Measurements from ENCODE around the gene PDZD2. TPM values are rescaled to one million over a fixed set of nuclear protein-coding genes. Genes with fewer than 3 reads are reported as not detected.

PDZD2 gene
- total RNA-seq, 1 donor from 2014 or later = 0.38 TPM

GRCh38 chr5:31942546-31942945 lies 303.6 kb downstream of the PDZD2 start:
- H3K4me3 Mint-ChIP-seq = no peak overlapping the region
- intact Hi-C loops (cut with micrococcal nuclease) = no loop called here
- peaks cover 2% of the 10 kb centered on the region for H3K9me3 Mint-ChIP-seq
- no peaks in the 10 kb centered on the region for H3K4me1 Mint-ChIP-seq
- ChIA-PET CTCF (no interaction called here), POLR2A (no interaction called here)
- H3K36me3 Mint-ChIP-seq (ENCODE audit: low read depth) = no peaks in the 10 kb centered on the region
- peaks cover 2% of the 10 kb centered on the region for H3K27me3 Mint-ChIP-seq
- TF ChIP-seq, protein P1, sequence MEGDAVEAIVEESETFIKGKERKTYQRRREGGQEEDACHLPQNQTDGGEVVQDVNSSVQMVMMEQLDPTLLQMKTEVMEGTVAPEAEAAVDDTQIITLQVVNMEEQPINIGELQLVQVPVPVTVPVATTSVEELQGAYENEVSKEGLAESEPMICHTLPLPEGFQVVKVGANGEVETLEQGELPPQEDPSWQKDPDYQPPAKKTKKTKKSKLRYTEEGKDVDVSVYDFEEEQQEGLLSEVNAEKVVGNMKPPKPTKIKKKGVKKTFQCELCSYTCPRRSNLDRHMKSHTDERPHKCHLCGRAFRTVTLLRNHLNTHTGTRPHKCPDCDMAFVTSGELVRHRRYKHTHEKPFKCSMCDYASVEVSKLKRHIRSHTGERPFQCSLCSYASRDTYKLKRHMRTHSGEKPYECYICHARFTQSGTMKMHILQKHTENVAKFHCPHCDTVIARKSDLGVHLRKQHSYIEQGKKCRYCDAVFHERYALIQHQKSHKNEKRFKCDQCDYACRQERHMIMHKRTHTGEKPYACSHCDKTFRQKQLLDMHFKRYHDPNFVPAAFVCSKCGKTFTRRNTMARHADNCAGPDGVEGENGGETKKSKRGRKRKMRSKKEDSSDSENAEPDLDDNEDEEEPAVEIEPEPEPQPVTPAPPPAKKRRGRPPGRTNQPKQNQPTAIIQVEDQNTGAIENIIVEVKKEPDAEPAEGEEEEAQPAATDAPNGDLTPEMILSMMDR (IDR thresholded peaks at IDR 0.05) = no peak
- no peak overlapping the region for H3K27ac Mint-ChIP-seq
- ATAC-seq (ENCODE audit: low read depth) = no peak
- DNase-seq = no peak

DNA sequence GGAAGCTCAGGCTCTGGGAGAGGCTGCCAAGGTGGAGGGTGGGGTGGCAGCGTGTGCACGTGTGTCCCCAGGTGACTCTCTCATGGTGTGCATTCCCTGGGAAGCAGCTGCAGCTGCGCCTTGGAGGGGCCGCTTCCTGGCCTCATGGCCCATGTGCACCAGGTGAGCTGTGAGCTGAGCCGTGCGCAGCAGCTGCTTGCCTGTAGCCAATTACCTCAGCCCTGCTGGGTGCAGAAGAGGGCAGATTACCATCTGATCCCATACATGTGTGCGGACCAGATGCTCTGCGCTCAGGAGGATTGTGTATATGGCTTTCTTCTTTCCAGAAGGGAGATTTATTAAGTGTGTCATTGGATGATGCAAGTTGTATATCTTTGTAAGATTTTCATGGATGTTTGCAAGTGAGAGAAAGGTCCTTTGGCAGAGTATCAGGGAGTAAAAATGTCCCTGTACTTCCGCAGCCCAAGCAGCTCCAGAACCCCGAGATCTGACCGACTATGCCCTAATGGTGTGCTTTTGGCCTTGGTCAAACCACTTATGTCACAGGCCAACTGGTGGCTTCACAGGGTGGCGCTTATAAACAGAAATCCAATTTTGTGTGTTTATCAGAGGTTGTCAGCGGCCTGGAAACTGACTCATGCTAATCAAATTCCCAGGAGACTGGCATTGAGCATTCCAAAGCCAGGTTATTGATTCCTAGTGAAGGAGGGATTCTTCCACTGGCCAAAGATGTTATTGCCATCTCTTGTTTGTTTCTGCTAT lies 305.9 kb downstream of the PDZD2 start:
- Mint-ChIP-seq H3K36me3 (ENCODE audit: low read depth) (no peaks in the 10 kb centered on the region), H3K4me3 (no peak overlapping the region), H3K27me3 (peaks cover 2% of the 10 kb centered on the region), H3K9me3 (no peaks in the 10 kb centered on the region), H3K4me1 (no peaks in the 10 kb centered on the region), H3K27ac (no peak overlapping the region)
- TF ChIP-seq, protein P1 (IDR thresholded peaks at IDR 0.05) = no peak
- intact Hi-C loops (cut with micrococcal nuclease) = no loop called here
- ATAC-seq (ENCODE audit: low read depth) (no peak), DNase-seq (no peak)
- ChIA-PET CTCF (no interaction called here), POLR2A (no interaction called here)

GRCh38 chr5:31948006-31948405 lies 309.1 kb downstream of the PDZD2 start:
- no peaks in the 10 kb centered on the region for H3K9me3 Mint-ChIP-seq
- intact Hi-C loops (cut with micrococcal nuclease) = no loop called here
- H3K27ac Mint-ChIP-seq = no peak overlapping the region
- H3K36me3 Mint-ChIP-seq (ENCODE audit: low read depth) = no peaks in the 10 kb centered on the region
- no peak for ATAC-seq (ENCODE audit: low read depth)
- no peak overlapping the region for H3K4me3 Mint-ChIP-seq
- no peaks in the 10 kb centered on the region for H3K4me1 Mint-ChIP-seq
- peaks cover 2% of the 10 kb centered on the region for H3K27me3 Mint-ChIP-seq
- CTCF ChIA-PET = no interaction called here
- no peak for DNase-seq
- TF ChIP-seq, protein P1 (IDR thresholded peaks at IDR 0.05) = no peak
- POLR2A ChIA-PET = no interaction called here

DNA sequence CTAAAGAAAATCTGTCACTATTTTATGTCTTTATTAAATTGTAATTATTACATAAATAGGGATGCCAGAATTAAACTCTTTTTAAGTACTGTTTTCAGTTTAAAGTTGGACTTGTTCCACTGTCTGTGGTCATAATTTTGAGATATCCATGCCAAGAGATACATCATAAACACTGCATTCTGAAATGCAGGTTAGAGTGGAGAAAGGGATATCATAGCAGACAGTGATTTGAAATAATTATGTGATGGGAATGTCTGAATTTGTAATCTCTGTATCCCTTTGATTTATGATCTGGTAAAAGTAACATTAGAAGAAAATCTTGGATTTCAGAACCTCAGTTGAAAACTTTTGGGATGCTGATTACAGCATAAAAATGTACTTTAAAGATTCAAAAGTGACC lies 313.1 kb downstream of the PDZD2 start:
- POLR2A ChIA-PET = no interaction called here
- H3K4me3 Mint-ChIP-seq = no peak overlapping the region
- CTCF ChIA-PET = no interaction called here
- intact Hi-C loops (cut with micrococcal nuclease) = no loop called here
- H3K9me3 Mint-ChIP-seq = no peaks in the 10 kb centered on the region
- no peak for DNase-seq
- TF ChIP-seq, protein P1 (IDR thresholded peaks at IDR 0.05) = no peak
- H3K27me3 Mint-ChIP-seq = peaks cover 1% of the 10 kb centered on the region
- no peaks in the 10 kb centered on the region for H3K4me1 Mint-ChIP-seq
- ATAC-seq (ENCODE audit: low read depth) = no peak
- H3K27ac Mint-ChIP-seq = no peak overlapping the region
- no peaks in the 10 kb centered on the region for H3K36me3 Mint-ChIP-seq (ENCODE audit: low read depth)

DNA sequence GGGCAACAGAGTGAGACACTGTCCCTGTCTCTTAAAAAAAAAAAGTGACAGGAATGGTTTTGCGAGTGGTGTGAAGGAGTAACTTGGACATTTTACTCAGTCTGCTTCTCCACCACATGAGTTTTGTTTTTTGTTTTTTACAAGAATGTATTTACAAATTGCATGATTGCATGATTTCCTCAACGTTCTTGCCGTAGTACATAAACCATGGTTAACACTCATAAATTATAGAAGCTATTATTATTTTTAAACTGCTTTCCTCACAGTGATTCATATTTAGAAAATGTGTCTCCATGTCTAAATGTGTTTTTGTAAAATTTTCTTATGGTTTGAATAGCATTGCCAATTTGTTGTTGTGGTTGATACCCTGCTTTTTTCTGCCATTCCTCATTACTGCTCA lies 315.2 kb downstream of the PDZD2 start:
- TF ChIP-seq, protein P1 (IDR thresholded peaks at IDR 0.05) = no peak
- POLR2A ChIA-PET = no interaction called here
- ATAC-seq (ENCODE audit: low read depth) = no peak

More for the DNA sequence above, 315.2 kb downstream of the PDZD2 start:
- Mint-ChIP-seq H3K9me3 (no peaks in the 10 kb centered on the region), H3K27ac (no peak overlapping the region), H3K4me3 (no peak overlapping the region), H3K27me3 (peaks cover 5% of the 10 kb centered on the region), H3K36me3 (ENCODE audit: low read depth) (no peaks in the 10 kb centered on the region), H3K4me1 (no peaks in the 10 kb centered on the region)
- no peak for DNase-seq
- intact Hi-C loops (cut with micrococcal nuclease) = no loop called here
- CTCF ChIA-PET = no interaction called here

All from activated B cell treated with CpG ODN at 0.5 μM for 24 hours (primary cell).